ENCODE results near the gene ARSG.

DNA sequence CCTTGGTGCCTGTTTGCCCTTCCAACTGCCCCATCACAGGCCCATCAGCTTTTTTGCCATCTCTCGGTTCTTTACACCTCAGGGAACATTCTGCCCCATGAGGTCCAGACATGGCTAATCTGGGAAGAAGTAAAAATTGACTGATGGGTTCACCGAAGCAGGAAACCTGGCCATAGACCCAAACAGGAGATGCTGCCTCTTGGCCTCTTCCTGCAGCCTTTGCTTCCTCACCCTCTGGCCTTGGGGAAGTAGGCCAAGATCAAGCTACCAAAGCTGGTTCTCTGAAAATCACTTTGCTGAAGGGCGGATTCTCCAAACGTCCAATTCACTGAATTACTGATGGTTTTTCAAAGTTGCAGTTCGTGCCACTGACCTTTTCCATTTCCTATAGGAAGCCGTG is 56.1 kb downstream of the ARSG start:
- TF ChIP-seq, protein P1, sequence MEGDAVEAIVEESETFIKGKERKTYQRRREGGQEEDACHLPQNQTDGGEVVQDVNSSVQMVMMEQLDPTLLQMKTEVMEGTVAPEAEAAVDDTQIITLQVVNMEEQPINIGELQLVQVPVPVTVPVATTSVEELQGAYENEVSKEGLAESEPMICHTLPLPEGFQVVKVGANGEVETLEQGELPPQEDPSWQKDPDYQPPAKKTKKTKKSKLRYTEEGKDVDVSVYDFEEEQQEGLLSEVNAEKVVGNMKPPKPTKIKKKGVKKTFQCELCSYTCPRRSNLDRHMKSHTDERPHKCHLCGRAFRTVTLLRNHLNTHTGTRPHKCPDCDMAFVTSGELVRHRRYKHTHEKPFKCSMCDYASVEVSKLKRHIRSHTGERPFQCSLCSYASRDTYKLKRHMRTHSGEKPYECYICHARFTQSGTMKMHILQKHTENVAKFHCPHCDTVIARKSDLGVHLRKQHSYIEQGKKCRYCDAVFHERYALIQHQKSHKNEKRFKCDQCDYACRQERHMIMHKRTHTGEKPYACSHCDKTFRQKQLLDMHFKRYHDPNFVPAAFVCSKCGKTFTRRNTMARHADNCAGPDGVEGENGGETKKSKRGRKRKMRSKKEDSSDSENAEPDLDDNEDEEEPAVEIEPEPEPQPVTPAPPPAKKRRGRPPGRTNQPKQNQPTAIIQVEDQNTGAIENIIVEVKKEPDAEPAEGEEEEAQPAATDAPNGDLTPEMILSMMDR (IDR thresholded peaks at IDR 0.05): no peak
- no peak for TF ChIP-seq POLR2A (IDR thresholded peaks at IDR 0.05)
